ENCODE data around the gene SDK1. TPM values are rescaled to one million over a fixed set of nuclear protein-coding genes. Genes with fewer than 3 reads are reported as not detected.

SDK1 gene
- total RNA-seq, 2 donors from 2014 or later, result 19.8 to 32.4 TPM

- intact Hi-C loops (cut with DNase I), result loop anchor here (10.0 kb wide), 1 partner anchor 57 kb away; no protein-coding TSS in a partner anchor
Measured at GRCh38 chr7:3987426-3987927, 686.4 kb downstream of the SDK1 start.

GRCh38 chr7:3989723-3990122, 688.7 kb downstream of the SDK1 start:
- H3K36me3 ChIP-seq (replicated peaks in 1 of 2; ENCODE audit: insufficient read depth in 1 of 2, low read depth in 2 of 2), result no peaks in the 10 kb centered on the region
- H3K27ac ChIP-seq, result no peak overlapping the region
- H3K9me3 ChIP-seq, result no peaks in the 10 kb centered on the region
- no peaks in the 10 kb centered on the region for H3K27me3 ChIP-seq
- no peaks in the 10 kb centered on the region for H3K4me1 ChIP-seq
- TF ChIP-seq POLR2A (IDR thresholded peaks at IDR 0.05) (no peak), CTCF (IDR thresholded peaks at IDR 0.05) (no peak)
- DNase-seq (no peak), ATAC-seq (no peak)
- intact Hi-C loops (cut with DNase I), result loop anchor here (10.0 kb wide), 1 partner anchor 55 kb away; no protein-coding TSS in a partner anchor
- no peak overlapping the region for H3K4me3 ChIP-seq
- WGBS, 2 donors, result 86 to 93% methylated on average over 11 of the region's 11 CpGs

More at GRCh38 chr7:3987426-3987927, 686.4 kb downstream of the SDK1 start:
- DNase-seq, result no peak
- no peak overlapping the region for H3K4me3 ChIP-seq
- WGBS, 2 donors, result 87 to 97% methylated on average over 14 of the region's 14 CpGs
- H3K9me3 ChIP-seq, result no peaks in the 10 kb centered on the region
- no peaks in the 10 kb centered on the region for H3K36me3 ChIP-seq (replicated peaks in 1 of 2; ENCODE audit: insufficient read depth in 1 of 2, low read depth in 2 of 2)
- no peaks in the 10 kb centered on the region for H3K4me1 ChIP-seq
- no peaks in the 10 kb centered on the region for H3K27me3 ChIP-seq
- no peak for TF ChIP-seq POLR2A (IDR thresholded peaks at IDR 0.05)
- no peak overlapping the region for H3K27ac ChIP-seq
- no peak for ATAC-seq

- no peaks in the 10 kb centered on the region for H3K27me3 ChIP-seq
- no peak overlapping the region for H3K27ac ChIP-seq
- H3K36me3 ChIP-seq (replicated peaks in 1 of 2; ENCODE audit: insufficient read depth in 1 of 2, low read depth in 2 of 2), result no peaks in the 10 kb centered on the region
- intact Hi-C loops (cut with DNase I), result no loop called here
- H3K4me1 ChIP-seq, result no peaks in the 10 kb centered on the region
- no peak for ATAC-seq
- DNase-seq, result no peak
- H3K9me3 ChIP-seq, result no peaks in the 10 kb centered on the region
- 87 to 97% methylated on average over 5 to 9 of the region's 9 CpGs for WGBS, 2 donors
- H3K4me3 ChIP-seq, result no peak overlapping the region
- TF ChIP-seq POLR2A (IDR thresholded peaks at IDR 0.05), result no peak
- TF ChIP-seq CTCF (IDR thresholded peaks at IDR 0.05), result no peak
Measured at GRCh38 chr7:3991731-3992231, 690.7 kb downstream of the SDK1 start.

- no peaks in the 10 kb centered on the region for H3K36me3 ChIP-seq (replicated peaks in 1 of 2; ENCODE audit: insufficient read depth in 1 of 2, low read depth in 2 of 2)
- DNase-seq, result no peak
- H3K4me1 ChIP-seq, result no peaks in the 10 kb centered on the region
- TF ChIP-seq POLR2A (IDR thresholded peaks at IDR 0.05) (no peak), CTCF (IDR thresholded peaks at IDR 0.05) (no peak)
- no peaks in the 10 kb centered on the region for H3K27me3 ChIP-seq
- ATAC-seq, result no peak
- H3K27ac ChIP-seq, result no peak overlapping the region
- no peak overlapping the region for H3K4me3 ChIP-seq
- intact Hi-C loops (cut with DNase I), result no loop called here
- H3K9me3 ChIP-seq, result no peaks in the 10 kb centered on the region
- 86 to 92% methylated on average over 7 of the region's 7 CpGs for WGBS, 2 donors
Measured at GRCh38 chr7:3992841-3993240, 691.8 kb downstream of the SDK1 start.

GRCh38 chr7:3994764-3995163, 693.7 kb downstream of the SDK1 start:
- WGBS, 2 donors, result 95 to 97% methylated on average over 5 of the region's 5 CpGs
- Histone ChIP-seq H3K4me1 (no peaks in the 10 kb centered on the region), H3K27me3 (no peaks in the 10 kb centered on the region), H3K36me3 (replicated peaks in 1 of 2; ENCODE audit: insufficient read depth in 1 of 2, low read depth in 2 of 2) (no peaks in the 10 kb centered on the region), H3K4me3 (no peak overlapping the region), H3K27ac (no peak overlapping the region), H3K9me3 (no peaks in the 10 kb centered on the region)
- ATAC-seq, result no peak
- no peak for DNase-seq
- no peak for TF ChIP-seq POLR2A (IDR thresholded peaks at IDR 0.05)
- TF ChIP-seq CTCF (IDR thresholded peaks at IDR 0.05), result no peak
- intact Hi-C loops (cut with DNase I), result no loop called here

Measured in body of pancreas (tissue), 4 donors.